Measurements from ENCODE around the gene GPAT2. TPM values are rescaled to one million over a fixed set of nuclear protein-coding genes. Genes with fewer than 3 reads are reported as not detected.
A peak's percentile ranks its signal among the peaks of the same experiment; 100 is the strongest.
"Not testable (repeated sequence)": the region's sequence is repeated elsewhere in the genome, so short reads cannot be mapped to it uniquely, and the experiment has no call there.

The GPAT2 gene
- total and polyA plus RNA-seq, 8 donors = 0.23 to 5.0 (median 1.4) TPM

- H3K27me3 ChIP-seq, FAIRE-seq, H3K36me3 ChIP-seq, H3K9me3 ChIP-seq, H3K27ac ChIP-seq, DNase-seq, H3K4me3 ChIP-seq, H3K4me1 ChIP-seq, ATAC-seq: not testable (repeated sequence)
- WGBS, 2 donors = 68 to 86% methylated on average over 3 of the region's 5 CpGs
- intact Hi-C loops (cut with DNase I) = loop anchor here in 1 of 3 donors (10.0 kb wide), 1 partner anchor 1642 kb away; no protein-coding TSS in a partner anchor
These were observed 27.8 kb upstream of the GPAT2 start for GRCh38 chr2:96062483-96062882.

- FAIRE-seq, H3K4me3 ChIP-seq, H3K36me3 ChIP-seq, H3K27ac ChIP-seq, H3K9me3 ChIP-seq, H3K27me3 ChIP-seq, H3K4me1 ChIP-seq: not testable (repeated sequence)
- 83 to 84% methylated on average over 9 of the region's 9 CpGs for WGBS, 2 donors
- intact Hi-C loops (cut with DNase I) = loop anchor here in 1 of 3 donors (10.0 kb wide), 1 partner anchor 1643 kb away; no protein-coding TSS in a partner anchor
- peak in 1 of 4 donors; percentile 10 for ATAC-seq
- DNase-seq = peak in 1 of 6 donors; percentile 50
These were observed 27.2 kb upstream of the GPAT2 start for GRCh38 chr2:96061901-96062300.

GRCh38 chr2:96061197-96061817 is 26.6 kb upstream of the GPAT2 start:
- H3K36me3 ChIP-seq, H3K27me3 ChIP-seq, ATAC-seq, H3K9me3 ChIP-seq, H3K27ac ChIP-seq, H3K4me3 ChIP-seq, H3K4me1 ChIP-seq, FAIRE-seq: not testable (repeated sequence)
- intact Hi-C loops (cut with DNase I) = loop anchor here in 1 of 3 donors (10.0 kb wide), 1 partner anchor 1643 kb away; no protein-coding TSS in a partner anchor
- WGBS, 2 donors = 77 to 95% methylated on average over 5 to 8 of the region's 8 CpGs
- peak in 1 of 6 donors; percentile 49 for DNase-seq

- not testable (repeated sequence) for H3K36me3 ChIP-seq, H3K9me3 ChIP-seq, H3K27me3 ChIP-seq, FAIRE-seq, H3K4me1 ChIP-seq, H3K27ac ChIP-seq, H3K4me3 ChIP-seq, ATAC-seq
- 75 to 76% methylated on average over 7 of the region's 10 CpGs for WGBS, 2 donors
- intact Hi-C loops (cut with DNase I) = loop anchor here in 1 of 3 donors (10.0 kb wide), 1 partner anchor 1644 kb away; no protein-coding TSS in a partner anchor
- DNase-seq = peak in 1 of 6 donors; percentile 37
These were observed 25.6 kb upstream of the GPAT2 start for GRCh38 chr2:96060325-96060724.

- FAIRE-seq; H3K4me3 ChIP-seq; H3K36me3 ChIP-seq; H3K27me3 ChIP-seq; H3K27ac ChIP-seq; H3K4me1 ChIP-seq; ATAC-seq; DNase-seq; H3K9me3 ChIP-seq; intact Hi-C loops (cut with DNase I): not testable (repeated sequence)
- 50 to 69% methylated on average over 2 to 5 of the region's 6 CpGs for WGBS, 2 donors
These were observed 24.7 kb upstream of the GPAT2 start for GRCh38 chr2:96059443-96059842.

- intact Hi-C loops (cut with DNase I); DNase-seq; ATAC-seq; H3K36me3 ChIP-seq; H3K4me1 ChIP-seq; FAIRE-seq; H3K27ac ChIP-seq; H3K4me3 ChIP-seq; H3K27me3 ChIP-seq; H3K9me3 ChIP-seq: not testable (repeated sequence)
- 70 to 77% methylated on average over 2 to 3 of the region's 6 CpGs for WGBS, 2 donors
These were observed 21.1 kb upstream of the GPAT2 start for GRCh38 chr2:96055830-96056229.

GRCh38 chr2:96054537-96054936 is 19.8 kb upstream of the GPAT2 start:
- H3K27ac ChIP-seq; ATAC-seq; DNase-seq; H3K9me3 ChIP-seq; FAIRE-seq; H3K36me3 ChIP-seq; H3K4me1 ChIP-seq; intact Hi-C loops (cut with DNase I); H3K27me3 ChIP-seq; H3K4me3 ChIP-seq: not testable (repeated sequence)
- 74 to 77% methylated on average over 6 of the region's 7 CpGs for WGBS, 2 donors

GRCh38 chr2:96053385-96053784 is 18.7 kb upstream of the GPAT2 start:
- ATAC-seq; FAIRE-seq; H3K9me3 ChIP-seq; intact Hi-C loops (cut with DNase I); H3K4me1 ChIP-seq; DNase-seq; H3K4me3 ChIP-seq; H3K27ac ChIP-seq; H3K27me3 ChIP-seq; H3K36me3 ChIP-seq: not testable (repeated sequence)
- WGBS, 2 donors = 81 to 91% methylated on average over 6 to 7 of the region's 7 CpGs

- ATAC-seq; H3K9me3 ChIP-seq; intact Hi-C loops (cut with DNase I); FAIRE-seq; H3K4me1 ChIP-seq; DNase-seq; H3K27me3 ChIP-seq; H3K4me3 ChIP-seq; H3K36me3 ChIP-seq; H3K27ac ChIP-seq: not testable (repeated sequence)
- 84 to 86% methylated on average over 2 of the region's 3 CpGs for WGBS, 2 donors
These were observed 17.9 kb upstream of the GPAT2 start for GRCh38 chr2:96052632-96053031.

GRCh38 chr2:96049917-96050262 is 15.2 kb upstream of the GPAT2 start:
- H3K36me3 ChIP-seq; DNase-seq; H3K27ac ChIP-seq; H3K27me3 ChIP-seq; H3K4me1 ChIP-seq; H3K4me3 ChIP-seq; intact Hi-C loops (cut with DNase I); FAIRE-seq; H3K9me3 ChIP-seq: not testable (repeated sequence)
- peak in 2 of 4 donors; percentile 43 to 83 for ATAC-seq
- WGBS, 2 donors = no CpG with 5 or more reads among the region's 3 CpGs

- DNase-seq = peak in 3 of 6 donors; percentile 25 to 33 (median 31)
- ATAC-seq = peak; percentile 40 to 83 (median 72)
- H3K4me3 ChIP-seq; H3K27ac ChIP-seq; H3K36me3 ChIP-seq; intact Hi-C loops (cut with DNase I); H3K4me1 ChIP-seq; FAIRE-seq; H3K27me3 ChIP-seq; H3K9me3 ChIP-seq: not testable (repeated sequence)
- WGBS, 2 donors = 45 to 47% methylated on average over 9 to 10 of the region's 18 CpGs
These were observed 14.6 kb upstream of the GPAT2 start for GRCh38 chr2:96049049-96049916.

- FAIRE-seq; H3K4me1 ChIP-seq; H3K9me3 ChIP-seq; H3K4me3 ChIP-seq; H3K36me3 ChIP-seq; H3K27me3 ChIP-seq; ATAC-seq; H3K27ac ChIP-seq; intact Hi-C loops (cut with DNase I); DNase-seq: not testable (repeated sequence)
- no CpG with 5 or more reads among the region's 14 CpGs for WGBS, 2 donors
These were observed 838 bp upstream of the GPAT2 start for GRCh38 chr2:96035554-96035953.
